Liver (tissue), 3 donors: ENCODE measurements around the gene FIBP.

Source experiments
- GABPA ChIP-seq, 2 donors: IDR thresholded peaks in 1 of 2; conservative IDR thresholded peaks in 1 of 2; 2 replicates each; pipeline ENCODE4 v1.6.1; 2016; ENCODE audit warnings: antibody characterized with exemption in 2 of 2, mild to moderate bottlenecking in 1 of 2, moderate library complexity in 1 of 2
- JUND ChIP-seq, 2 donors: IDR thresholded peaks; 2 replicates each; pipeline ENCODE4 v1.6.1; 2016; ENCODE audit warnings: antibody characterized with exemption in 2 of 2
- RAD21 ChIP-seq, 2 donors: IDR thresholded peaks; 2 replicates each; pipeline ENCODE4 v1.6.1; 2016; ENCODE audit warnings: antibody characterized with exemption in 2 of 2, mild to moderate bottlenecking in 2 of 2
- TAF1 ChIP-seq: conservative IDR thresholded peaks from 2 replicates; pipeline ENCODE4 v1.6.1; 2016; ENCODE audit warnings: antibody characterized with exemption, mild to moderate bottlenecking
- YY1 ChIP-seq: IDR thresholded peaks from 2 replicates; pipeline ENCODE4 v1.6.1; 2016; ENCODE audit warnings: antibody characterized with exemption, mild to moderate bottlenecking
- TF ChIP-seq, protein P1 (sequence below): fragments of 150-350 bp; IDR thresholded peaks from 2 replicates; pipeline ENCODE4 v1.5.1; 2017; ENCODE audit warnings: improper control_type of control experiment, low read depth, low read length; ENCODE audit not compliant: missing input control
- TF ChIP-seq, protein P2 (sequence below): IDR thresholded peaks from 2 replicates; pipeline ENCODE4 v1.6.1; 2016; ENCODE audit warnings: antibody characterized with exemption
- donor health status: healthy.
- donor health status: healthy.

DNA sequence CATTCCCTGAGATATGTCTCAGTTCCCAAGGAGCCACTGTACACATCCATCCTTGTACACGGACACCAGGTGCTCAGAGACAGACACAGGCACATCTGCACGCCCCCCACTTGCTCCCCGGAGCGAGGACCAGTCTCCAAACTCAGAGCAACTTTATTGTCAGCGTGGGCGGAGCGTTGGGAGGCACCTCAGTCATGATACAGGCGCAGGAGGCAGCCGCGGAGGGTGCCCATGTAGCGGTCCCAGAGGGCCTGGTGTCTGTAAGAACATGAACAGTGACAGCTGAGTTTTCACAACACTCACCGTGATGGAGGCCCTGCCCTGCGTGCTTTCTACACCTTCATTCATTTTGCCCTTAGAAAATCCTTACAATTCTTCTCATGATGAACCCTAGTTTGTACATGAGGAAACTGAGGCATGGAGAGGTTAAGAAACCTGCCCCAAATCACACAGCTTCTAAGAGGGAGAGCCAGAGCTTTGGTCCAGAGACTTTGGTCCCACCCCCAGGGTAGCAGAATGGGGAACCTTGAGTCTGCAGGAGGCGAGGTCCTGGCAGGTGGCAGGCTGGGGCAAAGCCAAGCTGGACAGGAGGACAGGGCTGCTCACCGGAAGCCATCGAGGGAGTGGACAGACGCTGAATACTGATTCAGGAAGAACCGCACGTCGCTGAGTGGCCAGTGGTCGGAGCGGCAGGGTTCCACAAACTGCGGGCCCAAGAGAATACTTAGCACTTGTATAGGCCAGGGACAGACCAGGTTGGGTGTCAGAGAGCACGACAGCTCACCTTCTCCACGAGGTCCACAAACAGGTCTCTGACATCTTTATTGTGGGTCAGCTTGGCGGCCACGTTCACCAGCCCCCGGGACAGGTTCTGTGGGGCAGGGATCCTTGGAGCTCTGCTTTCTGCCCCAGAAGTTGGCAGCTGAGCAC, 4.2 kb downstream of the FIBP start:
- TF ChIP-seq, protein P1, sequence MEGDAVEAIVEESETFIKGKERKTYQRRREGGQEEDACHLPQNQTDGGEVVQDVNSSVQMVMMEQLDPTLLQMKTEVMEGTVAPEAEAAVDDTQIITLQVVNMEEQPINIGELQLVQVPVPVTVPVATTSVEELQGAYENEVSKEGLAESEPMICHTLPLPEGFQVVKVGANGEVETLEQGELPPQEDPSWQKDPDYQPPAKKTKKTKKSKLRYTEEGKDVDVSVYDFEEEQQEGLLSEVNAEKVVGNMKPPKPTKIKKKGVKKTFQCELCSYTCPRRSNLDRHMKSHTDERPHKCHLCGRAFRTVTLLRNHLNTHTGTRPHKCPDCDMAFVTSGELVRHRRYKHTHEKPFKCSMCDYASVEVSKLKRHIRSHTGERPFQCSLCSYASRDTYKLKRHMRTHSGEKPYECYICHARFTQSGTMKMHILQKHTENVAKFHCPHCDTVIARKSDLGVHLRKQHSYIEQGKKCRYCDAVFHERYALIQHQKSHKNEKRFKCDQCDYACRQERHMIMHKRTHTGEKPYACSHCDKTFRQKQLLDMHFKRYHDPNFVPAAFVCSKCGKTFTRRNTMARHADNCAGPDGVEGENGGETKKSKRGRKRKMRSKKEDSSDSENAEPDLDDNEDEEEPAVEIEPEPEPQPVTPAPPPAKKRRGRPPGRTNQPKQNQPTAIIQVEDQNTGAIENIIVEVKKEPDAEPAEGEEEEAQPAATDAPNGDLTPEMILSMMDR, result no peak
- TF ChIP-seq YY1 (no peak), GABPA (IDR thresholded peaks at IDR 0.05 in 1 of 2, conservative IDR thresholded peaks at IDR 0.05 in 1 of 2) (no peak), TAF1 (no peak), JUND (IDR thresholded peaks at IDR 0.05) (no peak), RAD21 (IDR thresholded peaks at IDR 0.05) (no peak)
- TF ChIP-seq, protein P2, sequence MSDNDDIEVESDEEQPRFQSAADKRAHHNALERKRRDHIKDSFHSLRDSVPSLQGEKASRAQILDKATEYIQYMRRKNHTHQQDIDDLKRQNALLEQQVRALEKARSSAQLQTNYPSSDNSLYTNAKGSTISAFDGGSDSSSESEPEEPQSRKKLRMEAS, result no peak
